NCI-H1048 (cell line): ENCODE results near the gene C1orf174.
A peak's percentile ranks its signal among the peaks of the same experiment; 100 is the strongest.

ENCODE experiments used
- DNase-seq: peaks from one replicate; lab custom pipeline; 2025; lab: John Stamatoyannopoulos, UW

C1orf174 gene

DNA sequence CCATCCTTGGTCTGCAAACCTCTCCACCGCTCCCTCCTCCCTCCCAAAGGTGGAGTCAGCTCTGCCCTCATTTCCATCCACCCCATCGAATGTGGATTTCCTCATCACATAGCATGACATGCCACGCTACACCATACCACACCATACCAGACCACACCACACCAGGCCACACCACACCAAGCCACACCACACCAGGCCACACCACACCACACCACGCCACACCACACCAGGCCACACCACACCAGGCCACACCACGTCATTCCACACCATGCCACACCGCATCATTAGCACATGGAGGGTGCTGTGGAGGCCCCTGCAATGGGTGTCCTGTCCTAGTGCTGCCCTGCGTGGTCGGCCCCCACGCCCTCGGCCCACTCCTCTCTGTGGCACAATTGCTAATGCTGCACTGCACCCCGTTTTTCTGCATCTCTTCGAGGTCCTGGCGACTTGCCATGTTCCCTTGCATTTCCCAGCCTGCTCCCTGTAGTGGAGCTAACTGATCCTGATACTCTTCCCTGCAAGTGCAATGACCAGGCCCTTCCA, 31.5 kb downstream of the C1orf174 start:
- DNase-seq: no peak

DNA sequence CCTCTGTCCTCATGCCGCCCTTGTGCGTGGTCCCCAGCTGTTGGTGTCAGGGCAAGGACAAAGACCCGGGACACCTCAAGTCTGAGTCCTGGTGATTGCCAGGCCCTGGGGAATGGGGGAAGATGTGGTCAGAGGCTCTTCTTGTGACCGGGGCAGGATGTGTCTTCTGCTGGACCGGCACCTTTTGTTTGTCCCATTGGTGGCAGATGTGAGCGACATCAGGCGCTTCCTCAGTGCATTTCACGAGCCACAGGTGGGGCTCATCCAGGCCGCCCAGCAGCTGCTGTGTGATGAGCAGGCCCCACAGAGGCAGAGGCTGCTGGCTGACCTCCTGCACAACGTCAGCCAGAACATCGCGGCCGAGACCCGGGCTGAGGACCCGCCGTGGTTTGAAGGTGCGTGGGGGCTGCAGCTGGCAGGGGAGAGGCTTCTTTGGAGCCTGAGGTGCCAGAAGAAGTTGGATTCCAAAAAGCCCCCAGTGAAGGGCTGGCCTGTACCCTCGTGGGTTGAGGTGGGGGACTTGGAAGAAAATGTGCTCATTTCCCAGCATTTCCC, 34.4 kb downstream of the C1orf174 start:
- no peak for DNase-seq

DNA sequence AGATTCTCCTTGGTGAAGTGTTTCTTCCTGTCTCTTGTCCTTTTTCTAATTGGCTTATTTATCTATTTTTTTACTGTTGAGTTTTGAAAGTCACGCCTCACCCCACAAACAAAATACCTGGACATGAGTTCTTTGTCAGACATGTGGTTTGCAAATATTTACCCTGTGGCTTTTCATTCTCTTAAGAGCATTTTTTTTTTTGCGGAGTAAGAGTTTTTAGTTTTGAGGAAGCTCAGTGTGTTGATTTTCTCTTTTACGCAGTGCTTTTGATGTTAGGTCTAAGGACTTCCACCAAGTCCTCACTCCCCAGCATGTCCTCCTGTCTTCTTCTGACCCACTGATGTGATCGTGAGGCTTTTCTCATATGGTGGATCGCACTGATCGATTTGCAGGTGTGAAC, 35.2 kb downstream of the C1orf174 start:
- no peak for DNase-seq

DNA sequence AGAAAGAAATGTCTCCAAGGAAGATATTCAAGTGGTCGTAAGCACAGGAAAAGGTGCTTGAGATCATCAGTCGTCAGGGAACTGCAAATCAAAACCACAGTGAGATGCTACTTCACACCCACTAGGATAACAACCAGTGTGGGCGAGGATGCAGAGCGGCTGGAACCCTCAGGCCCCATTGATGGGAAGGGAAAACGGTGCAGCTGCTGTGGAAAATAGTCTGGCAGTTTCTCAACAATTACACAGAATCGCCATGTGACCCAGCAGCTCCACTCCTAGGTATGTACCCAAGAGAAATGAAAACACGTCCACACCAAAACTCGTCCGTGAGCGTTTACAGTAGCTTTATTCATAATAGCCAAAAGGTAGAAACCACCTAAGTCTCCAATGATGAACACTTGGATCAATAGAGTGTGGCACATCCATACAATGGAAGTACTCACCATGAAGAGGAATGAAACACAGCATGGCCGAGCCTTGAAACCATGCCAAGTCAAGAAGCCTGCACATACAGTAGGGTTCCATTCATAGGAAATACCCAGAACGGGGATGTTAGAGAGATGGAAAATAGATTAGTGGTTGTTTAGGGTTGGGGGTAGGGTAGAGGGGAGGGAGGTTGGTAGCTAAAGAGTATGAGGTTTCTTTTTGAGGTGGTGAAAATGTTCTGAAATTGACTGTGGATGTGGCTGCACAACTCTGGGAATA, 36.7 kb downstream of the C1orf174 start:
- no peak for DNase-seq

DNA sequence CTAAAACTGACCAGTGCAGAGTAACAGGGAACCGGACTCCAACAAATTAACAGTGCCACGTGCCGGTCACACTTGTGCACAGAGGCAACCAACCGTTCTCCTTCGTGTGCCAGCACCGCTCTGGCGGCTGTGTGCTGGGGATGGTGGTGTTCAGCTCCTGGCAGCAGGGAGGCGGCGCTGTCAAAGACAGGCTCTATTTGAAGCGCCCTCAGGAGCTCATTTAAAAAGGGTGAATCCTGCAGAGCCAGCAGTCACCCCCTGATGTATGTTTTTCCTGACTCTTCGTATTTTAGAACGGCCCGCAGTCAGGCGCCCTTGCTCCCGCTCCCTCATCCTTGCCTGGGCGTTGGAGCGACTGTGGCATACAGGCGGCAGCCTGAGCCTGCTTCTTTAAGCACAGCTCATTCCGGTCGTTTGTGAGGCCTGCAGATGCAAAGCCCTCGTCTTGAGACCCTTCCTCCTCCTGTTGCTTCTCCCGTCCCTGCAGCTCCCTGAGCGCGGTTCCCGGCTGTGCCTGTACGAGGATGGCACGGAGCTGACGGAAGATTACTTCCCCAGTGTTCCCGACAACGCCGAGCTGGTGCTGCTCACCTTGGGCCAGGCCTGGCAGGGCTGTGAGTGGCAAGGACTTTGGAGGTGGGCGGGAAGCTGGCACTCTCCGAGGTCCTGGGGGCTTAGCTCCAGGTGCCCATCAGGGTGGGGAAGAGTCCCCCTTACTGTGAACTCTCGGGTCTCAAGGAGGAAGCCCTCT, 41.7 kb downstream of the C1orf174 start:
- no peak for DNase-seq

DNA sequence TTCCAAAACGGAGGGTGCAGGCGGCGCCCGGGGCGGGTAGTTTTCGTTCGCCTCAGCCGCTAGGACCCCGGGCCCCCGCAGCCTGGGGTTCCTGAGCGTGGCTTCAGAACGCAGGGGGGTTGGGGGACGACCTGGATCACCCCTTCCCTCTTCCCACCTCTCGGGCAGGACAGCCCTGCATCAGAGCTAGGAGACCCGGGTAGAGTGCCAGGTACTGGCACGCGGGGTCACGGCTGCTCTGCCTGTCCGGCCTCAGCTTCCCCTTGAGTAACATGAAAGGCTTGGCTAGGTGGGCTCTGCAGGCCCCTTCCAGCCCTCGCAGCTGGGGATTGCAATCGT, 42.3 kb downstream of the C1orf174 start:
- no peak for DNase-seq

DNA sequence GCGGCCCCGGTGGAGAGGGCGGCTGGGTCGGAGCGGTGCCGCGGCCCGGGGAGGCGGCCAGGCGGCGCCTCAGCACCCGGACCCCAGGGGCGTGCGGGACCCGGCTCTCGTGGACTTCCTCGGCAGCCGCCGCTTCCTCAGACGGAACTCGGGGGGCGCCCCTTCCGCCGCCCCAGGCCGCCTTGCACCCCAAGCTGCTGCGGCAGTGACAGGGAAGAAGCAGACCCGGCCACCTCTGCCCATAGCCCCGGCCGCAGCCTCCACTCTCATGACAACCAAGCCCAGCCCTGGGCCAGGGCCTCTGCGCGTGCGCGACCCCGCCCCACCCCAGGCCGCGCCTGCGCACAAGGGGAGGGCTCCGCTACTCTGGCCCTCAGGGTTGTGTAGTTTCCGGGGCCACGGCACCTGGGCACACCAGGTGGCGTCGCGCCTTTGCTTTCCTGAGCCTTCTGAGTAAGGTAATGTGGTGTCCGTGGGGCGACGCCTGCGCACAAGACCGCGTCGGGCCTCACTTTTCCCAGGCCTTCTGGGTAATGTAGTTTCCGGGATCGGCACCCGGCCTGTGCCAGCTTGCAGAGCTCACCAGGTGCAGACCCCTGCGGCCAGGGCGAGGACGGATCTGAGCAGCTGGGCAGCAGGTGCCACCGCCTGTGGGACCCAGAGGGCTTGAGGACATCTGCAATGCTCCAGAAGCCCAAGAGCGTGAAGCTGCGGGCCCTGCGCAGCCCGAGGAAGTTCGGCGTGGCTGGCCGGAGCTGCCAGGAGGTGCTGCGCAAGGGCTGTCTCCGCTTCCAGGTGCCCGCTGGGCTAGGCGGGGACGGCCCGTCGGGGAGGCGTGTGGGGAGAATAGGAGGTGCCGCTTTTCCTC, 42.9 kb downstream of the C1orf174 start, which contains the start of the genes CEP104 and DFFB:
CEP104 (minus strand) TSS at position 289 of the 868 bp plus-strand sequence. CDS start 4,804 bp downstream, outside the sequence.
DFFB (plus strand) TSS at position 554 of the 868 bp plus-strand sequence; CDS start at position 682, 128 bp downstream.
- peak; percentile 89 for DNase-seq

DNA sequence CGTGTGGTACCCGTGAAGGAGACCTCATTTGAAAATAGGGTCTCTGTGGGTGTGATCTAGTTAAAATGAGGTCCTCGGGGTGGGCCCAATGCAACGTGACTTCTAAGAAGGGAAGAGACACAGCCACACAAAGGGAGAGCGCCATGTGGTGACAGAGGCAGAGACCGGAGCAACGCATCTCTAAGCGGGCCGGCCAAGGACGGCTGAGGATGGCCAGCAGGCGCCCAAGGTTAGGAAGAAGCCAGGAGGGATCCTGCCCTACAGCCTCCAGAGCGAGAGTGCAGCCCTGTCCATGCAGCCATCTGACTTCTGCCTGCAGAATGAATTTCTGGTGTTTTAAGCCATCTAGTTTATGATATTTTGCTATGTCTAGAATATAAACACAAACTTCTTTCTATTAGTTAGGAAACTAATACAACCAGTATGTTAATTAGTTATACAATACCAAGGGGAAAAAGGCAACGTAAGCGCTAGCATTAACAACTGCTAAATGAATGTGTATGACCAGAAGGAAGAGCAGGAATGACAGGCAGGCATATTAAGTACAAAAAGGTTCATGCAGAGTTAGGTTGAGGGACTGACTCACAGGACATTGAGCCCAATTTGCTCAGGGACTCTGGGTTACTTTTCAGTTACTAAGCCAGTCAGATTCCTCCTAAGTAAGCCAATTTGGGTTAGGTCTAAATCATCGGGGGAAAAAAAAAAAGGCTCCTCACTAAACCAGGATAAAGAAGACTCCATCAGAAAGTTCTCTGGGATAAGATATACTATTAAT, 47.2 kb downstream of the C1orf174 start:
- DNase-seq: no peak

DNA sequence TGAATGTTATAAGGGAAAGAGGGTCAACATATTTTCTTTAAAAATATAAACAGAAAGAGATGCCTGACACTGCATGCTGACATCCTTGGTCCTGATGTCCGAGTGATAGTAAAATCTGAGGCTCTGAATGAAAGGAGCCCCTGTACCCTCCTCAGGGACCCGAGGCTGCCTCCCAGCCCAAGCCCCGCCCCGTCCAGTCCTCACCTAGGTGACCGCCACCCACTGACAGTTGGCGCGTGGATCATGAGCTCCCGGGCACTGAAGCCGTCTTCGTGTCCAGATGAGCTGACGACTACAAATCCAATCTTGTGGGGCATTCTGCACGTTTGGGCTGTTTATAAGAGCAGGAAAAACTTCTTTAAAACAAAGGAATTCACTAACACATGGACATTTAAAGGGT, 48.0 kb downstream of the C1orf174 start:
- DNase-seq: no peak

DNA sequence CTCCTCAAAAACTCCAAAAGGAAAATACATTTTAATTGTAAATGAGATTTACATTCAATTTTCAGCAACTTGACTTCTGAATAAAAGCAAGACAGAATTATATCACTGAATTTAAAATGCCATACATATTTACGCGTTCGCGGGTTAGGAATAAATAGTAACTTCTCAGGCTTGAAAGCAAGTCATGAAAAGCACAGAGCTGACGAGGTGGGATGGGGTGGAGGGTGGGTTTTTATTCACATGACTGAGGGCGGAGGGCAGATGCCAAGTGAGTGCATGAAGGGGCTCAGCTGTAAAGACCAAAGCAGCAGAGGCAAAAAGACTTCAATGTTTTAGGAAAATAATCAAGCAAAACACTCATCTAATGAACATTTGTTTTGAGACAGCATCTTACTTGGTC, 48.8 kb downstream of the C1orf174 start:
- no peak for DNase-seq

DNA sequence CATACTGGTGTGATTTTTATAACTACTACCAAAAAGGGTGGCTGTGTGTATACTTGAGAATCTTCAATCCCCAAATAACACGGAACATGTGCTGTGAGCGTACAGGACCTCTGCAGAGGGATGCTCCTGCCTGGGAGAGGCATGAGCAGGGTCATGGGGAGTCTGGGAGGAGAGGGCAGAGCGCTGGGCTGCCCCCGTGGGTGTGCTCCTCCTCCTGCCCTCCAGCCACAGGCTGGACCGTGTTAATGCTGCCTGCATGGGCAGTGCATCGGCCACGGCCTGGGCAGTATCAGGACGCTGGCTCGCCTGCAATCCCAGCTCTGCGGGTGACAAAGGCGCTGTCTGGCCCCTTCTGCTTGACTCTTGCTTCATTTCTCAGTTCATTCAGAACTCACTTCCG, 49.2 kb downstream of the C1orf174 start:
- no peak for DNase-seq

DNA sequence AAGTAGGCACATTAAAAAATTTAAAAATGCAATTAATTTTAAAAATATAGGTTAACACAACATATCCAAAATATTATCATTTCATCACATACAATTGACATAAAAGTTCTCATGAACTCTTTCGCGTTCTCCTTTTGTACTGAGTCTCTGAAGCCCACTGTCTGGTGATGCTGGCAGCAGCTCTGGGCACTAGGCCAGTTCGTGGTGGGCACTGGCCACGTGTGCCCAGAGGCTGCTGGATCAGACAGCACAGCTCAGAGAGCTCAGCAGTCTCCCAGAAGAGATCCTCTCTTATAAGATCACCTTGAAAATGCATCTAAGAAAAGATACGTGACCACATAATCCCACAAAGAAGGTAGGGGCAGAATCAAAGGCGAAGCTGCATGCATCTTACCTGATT, 53.0 kb downstream of the C1orf174 start:
- DNase-seq: no peak

DNA sequence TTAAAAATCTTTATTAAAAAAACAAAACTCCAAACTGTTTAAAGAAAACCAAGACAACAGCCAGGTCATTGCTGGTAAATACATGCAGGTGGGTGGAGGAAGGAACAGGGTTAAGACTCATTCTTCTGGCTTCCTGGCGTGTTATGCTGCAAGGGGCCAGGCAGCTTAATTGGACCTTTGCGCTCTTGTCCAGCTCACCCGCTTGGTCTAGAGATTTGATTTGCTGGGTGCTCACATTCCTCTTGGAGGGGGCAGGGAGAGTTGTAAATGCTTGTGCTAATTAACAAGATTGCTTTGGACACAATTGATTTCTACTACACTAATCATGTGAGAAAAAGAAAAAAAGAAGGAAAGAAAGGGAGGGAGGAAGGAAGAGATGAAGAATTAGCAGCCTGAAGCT, 53.5 kb downstream of the C1orf174 start:
- DNase-seq: no peak

DNA sequence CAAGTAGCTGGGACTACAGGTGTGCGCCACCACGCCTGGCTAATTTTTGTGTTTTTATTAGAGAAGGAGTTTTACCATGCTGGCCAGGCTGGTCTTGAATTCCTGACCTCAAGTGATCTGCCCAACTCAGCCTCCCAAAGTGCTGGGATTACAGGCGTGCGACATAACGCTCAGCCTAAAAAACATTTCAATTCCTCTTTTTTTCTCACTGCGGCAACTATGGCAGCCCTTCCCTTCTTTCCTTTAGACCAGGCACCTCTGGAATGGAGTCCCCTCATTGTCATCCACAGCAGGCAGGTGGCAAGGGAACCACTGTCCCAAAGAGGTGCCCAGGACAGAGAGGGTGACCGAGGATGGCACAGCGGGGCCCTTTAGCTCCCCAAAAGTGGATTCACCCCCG, 57.2 kb downstream of the C1orf174 start:
- DNase-seq: no peak

DNA sequence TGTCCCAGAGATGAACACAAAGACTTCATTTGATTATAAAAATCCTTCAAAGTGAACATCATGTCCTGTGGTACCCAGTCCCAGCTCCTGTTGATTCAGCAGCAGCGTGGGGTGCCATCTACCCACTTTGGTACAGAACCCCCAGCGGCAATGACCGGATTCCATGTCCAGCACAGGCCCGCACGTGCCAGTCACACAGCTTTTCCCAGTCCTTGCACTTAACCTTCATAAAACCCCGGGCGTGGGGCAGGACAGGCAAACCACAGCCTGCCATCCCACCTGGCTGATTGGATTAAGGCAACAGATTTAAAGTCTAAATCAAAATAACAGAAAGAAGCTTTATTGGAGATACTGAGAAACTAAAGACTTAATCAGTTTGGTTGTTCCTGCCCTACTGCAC, 58.6 kb downstream of the C1orf174 start:
- no peak for DNase-seq
